ENCODE results near the gene RPL27A. TPM values are rescaled to one million over a fixed set of nuclear protein-coding genes. Genes with fewer than 3 reads are reported as not detected.

Gene RPL27A
- polyA plus RNA-seq, 1 of the 3 experiments (the other 2 are of a cell fraction), result 1,162 TPM

DNA sequence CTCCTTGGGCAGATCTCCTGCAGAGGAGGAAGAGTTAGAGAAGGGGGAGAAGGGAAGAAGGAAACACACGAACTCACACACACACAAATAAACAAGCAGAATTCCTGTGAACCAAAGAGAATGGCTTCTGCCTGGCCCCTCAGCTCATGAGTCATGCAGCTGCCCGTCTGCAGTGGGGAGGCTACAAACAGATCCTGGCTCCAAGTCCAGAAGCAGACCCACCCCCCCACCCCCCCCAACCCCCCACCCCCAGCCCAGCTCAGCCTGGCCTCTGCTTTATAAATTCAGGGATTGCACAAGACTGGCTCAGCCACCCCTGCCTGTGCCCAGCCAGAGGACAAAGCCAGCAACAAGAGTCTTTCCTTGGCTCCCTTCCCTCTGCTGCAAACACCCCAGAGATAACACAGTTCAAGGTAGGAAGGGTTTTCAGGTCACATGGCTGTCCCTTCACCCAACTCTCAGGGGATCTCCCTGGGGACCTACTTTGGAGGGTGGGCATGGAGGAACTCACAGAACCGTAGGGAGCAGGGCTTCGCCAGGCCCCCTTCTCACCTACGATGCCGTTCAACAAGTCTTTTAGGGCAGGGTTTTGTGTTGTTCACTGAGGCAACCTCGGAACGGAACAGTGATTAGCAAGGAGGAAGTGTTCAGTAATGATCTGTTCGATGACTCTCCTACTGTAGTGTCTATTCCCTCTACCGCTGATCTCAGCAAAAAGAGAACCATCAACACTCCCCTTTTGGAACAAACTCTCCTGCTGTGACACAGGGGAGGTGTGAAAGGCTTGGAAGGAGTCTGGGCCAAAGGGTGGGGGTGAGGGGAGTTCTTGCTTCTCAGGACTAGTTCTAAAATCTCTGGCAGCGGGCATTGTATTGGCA, 35.5 kb downstream of the RPL27A start (continued):
- TF ChIP-seq RAD21 (IDR thresholded peaks at IDR 0.05; ENCODE audit: low read length), result no peak
- TF ChIP-seq RCOR1 (IDR thresholded peaks at IDR 0.05; ENCODE audit: low read length), result no peak
- TF ChIP-seq FOSL2 (IDR thresholded peaks at IDR 0.05; ENCODE audit: borderline replicate concordance, low read depth), result peak; percentile 79; the same call in 1 of the 2 replicates
- peak; percentile 47 for TF ChIP-seq TCF12 (IDR thresholded peaks at IDR 0.05)
- no peak for TF ChIP-seq ELF1 (IDR thresholded peaks at IDR 0.05)
- TF ChIP-seq, protein P1, sequence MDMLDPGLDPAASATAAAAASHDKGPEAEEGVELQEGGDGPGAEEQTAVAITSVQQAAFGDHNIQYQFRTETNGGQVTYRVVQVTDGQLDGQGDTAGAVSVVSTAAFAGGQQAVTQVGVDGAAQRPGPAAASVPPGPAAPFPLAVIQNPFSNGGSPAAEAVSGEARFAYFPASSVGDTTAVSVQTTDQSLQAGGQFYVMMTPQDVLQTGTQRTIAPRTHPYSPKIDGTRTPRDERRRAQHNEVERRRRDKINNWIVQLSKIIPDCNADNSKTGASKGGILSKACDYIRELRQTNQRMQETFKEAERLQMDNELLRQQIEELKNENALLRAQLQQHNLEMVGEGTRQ (IDR thresholded peaks at IDR 0.05; ENCODE audit: borderline replicate concordance, low read depth, low read length), result no peak
- no peak for TF ChIP-seq YY1 (IDR thresholded peaks at IDR 0.05; ENCODE audit: low read depth)
- TF ChIP-seq, protein P2, sequence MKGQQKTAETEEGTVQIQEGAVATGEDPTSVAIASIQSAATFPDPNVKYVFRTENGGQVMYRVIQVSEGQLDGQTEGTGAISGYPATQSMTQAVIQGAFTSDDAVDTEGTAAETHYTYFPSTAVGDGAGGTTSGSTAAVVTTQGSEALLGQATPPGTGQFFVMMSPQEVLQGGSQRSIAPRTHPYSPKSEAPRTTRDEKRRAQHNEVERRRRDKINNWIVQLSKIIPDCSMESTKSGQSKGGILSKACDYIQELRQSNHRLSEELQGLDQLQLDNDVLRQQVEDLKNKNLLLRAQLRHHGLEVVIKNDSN (IDR thresholded peaks at IDR 0.05; ENCODE audit: borderline replicate concordance, low read depth), result no peak
- TF ChIP-seq NRF1 (IDR thresholded peaks at IDR 0.05; ENCODE audit: low read depth, low read length), result no peak
- TF ChIP-seq, protein P3, sequence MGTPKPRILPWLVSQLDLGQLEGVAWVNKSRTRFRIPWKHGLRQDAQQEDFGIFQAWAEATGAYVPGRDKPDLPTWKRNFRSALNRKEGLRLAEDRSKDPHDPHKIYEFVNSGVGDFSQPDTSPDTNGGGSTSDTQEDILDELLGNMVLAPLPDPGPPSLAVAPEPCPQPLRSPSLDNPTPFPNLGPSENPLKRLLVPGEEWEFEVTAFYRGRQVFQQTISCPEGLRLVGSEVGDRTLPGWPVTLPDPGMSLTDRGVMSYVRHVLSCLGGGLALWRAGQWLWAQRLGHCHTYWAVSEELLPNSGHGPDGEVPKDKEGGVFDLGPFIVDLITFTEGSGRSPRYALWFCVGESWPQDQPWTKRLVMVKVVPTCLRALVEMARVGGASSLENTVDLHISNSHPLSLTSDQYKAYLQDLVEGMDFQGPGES (IDR thresholded peaks at IDR 0.05; ENCODE audit: low read depth, low read length), result no peak
- peak; percentile 27; the same call in 1 of the 2 replicates for TF ChIP-seq NFIC (IDR thresholded peaks at IDR 0.05; ENCODE audit: borderline replicate concordance)
- TF ChIP-seq GATA2 (CRISPR knock-in tag; IDR thresholded peaks at IDR 0.05), result no peak
- TF ChIP-seq MXI1 (IDR thresholded peaks at IDR 0.05; ENCODE audit: low read depth, low read length), result no peak
- TF ChIP-seq, protein P4, sequence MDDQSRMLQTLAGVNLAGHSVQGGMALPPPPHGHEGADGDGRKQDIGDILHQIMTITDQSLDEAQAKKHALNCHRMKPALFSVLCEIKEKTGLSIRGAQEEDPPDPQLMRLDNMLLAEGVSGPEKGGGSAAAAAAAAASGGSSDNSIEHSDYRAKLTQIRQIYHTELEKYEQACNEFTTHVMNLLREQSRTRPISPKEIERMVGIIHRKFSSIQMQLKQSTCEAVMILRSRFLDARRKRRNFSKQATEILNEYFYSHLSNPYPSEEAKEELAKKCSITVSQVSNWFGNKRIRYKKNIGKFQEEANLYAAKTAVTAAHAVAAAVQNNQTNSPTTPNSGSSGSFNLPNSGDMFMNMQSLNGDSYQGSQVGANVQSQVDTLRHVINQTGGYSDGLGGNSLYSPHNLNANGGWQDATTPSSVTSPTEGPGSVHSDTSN (IDR thresholded peaks at IDR 0.05), result peak; percentile 58
- TF ChIP-seq SMC3 (IDR thresholded peaks at IDR 0.05; ENCODE audit: low read depth, low read length), result no peak
- TF ChIP-seq, protein P5, sequence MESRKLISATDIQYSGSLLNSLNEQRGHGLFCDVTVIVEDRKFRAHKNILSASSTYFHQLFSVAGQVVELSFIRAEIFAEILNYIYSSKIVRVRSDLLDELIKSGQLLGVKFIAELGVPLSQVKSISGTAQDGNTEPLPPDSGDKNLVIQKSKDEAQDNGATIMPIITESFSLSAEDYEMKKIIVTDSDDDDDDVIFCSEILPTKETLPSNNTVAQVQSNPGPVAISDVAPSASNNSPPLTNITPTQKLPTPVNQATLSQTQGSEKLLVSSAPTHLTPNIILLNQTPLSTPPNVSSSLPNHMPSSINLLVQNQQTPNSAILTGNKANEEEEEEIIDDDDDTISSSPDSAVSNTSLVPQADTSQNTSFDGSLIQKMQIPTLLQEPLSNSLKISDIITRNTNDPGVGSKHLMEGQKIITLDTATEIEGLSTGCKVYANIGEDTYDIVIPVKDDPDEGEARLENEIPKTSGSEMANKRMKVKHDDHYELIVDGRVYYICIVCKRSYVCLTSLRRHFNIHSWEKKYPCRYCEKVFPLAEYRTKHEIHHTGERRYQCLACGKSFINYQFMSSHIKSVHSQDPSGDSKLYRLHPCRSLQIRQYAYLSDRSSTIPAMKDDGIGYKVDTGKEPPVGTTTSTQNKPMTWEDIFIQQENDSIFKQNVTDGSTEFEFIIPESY (IDR thresholded peaks at IDR 0.05; ENCODE audit: borderline replicate concordance, low read depth), result no peak
- no peak for TF ChIP-seq TAF1 (IDR thresholded peaks at IDR 0.05; ENCODE audit: borderline replicate concordance, low read depth, low read length)
